ENCODE results near the gene RPS23. TPM values are rescaled to one million over a fixed set of nuclear protein-coding genes. Genes with fewer than 3 reads are reported as not detected.

RPS23 gene
- total and polyA plus RNA-seq, 2 of the 8 experiments (the other 6 are each of a cell fraction or from before 2014, with no cell fraction given): 2,559 to 4,867 TPM

DNA sequence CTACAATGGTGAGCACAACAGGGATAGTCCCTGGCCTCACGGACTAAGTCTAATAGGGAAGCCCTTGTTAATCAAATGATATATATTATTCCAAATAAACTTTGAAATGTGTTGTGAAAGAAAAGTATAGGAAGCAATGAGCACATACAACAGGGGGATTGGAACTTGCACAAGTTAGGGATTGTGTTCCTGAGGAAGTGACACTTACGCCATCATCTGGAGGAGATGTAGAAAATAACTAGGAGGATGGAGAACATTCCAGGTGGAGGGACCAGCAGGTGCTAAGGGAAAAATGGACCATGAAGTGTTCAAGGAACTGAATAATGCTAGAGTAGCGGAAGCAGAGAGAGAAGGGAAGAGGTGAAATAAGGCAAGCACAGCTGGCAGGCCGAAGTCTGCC is 18.8 kb upstream of the RPS23 start:
- no peak overlapping the region for H4K8ac ChIP-seq (ENCODE audit: extremely low read depth, insufficient read depth, low read length)
- H4K20me1 ChIP-seq (replicated peaks in 1 of 2; ENCODE audit: control insufficient read depth in 1 of 2, insufficient read depth in 2 of 2, low read length in 2 of 2): no peaks in the 10 kb centered on the region
- H3K9ac ChIP-seq (replicated peaks in 1 of 4; ENCODE audit: extremely low read depth in 1 of 4, low read depth in 3 of 4, low read length in 3 of 4): no peak overlapping the region
- CTCF ChIA-PET (ENCODE audit: partially characterized antibody): interaction anchor here (0.9 to 2.5 kb wide), 3 partner anchors 13 to 38 kb away, joined by 4 to 11 read pairs (median 6); no protein-coding TSS in a partner anchor
- H3K4me3 ChIP-seq (ENCODE audit: extremely low read depth in 1 of 4, insufficient read depth in 2 of 4, low read depth in 3 of 4, low read length in 4 of 4): no peak overlapping the region
- DNase-seq (ENCODE audit: low read depth in 1 of 2, low spot score in 2 of 2) (no peak), FAIRE-seq (peak; percentile 76)
- no peak overlapping the region for H3K4me2 ChIP-seq (ENCODE audit: insufficient read depth in 1 of 2, low read depth in 2 of 2, low read length in 2 of 2)
- no peak overlapping the region for H2AFZ ChIP-seq (ENCODE audit: low read length)
- no peak overlapping the region for H3K56ac ChIP-seq (replicated peaks; ENCODE audit: insufficient read length, low read depth, low read length)
- H3K18ac ChIP-seq (ENCODE audit: extremely low read depth, low read length): no peak overlapping the region
- no peak overlapping the region for H2BK5ac ChIP-seq (ENCODE audit: low read depth, low read length)
- H3K36me3 ChIP-seq (ENCODE audit: control insufficient read depth in 2 of 4, insufficient read depth in 4 of 4, low read length in 3 of 4): no peaks in the 10 kb centered on the region
- no peak overlapping the region for H3K4ac ChIP-seq (replicated peaks; ENCODE audit: insufficient read length, low read depth, low read length)
- H2BK120ac ChIP-seq (replicated peaks; ENCODE audit: low read depth, low read length): no peak overlapping the region
- no peaks in the 10 kb centered on the region; a peak in 1 of 7 replicates for H3K27me3 ChIP-seq (replicated peaks in 1 of 4; ENCODE audit: control insufficient read depth in 3 of 4, extremely low read depth in 1 of 4, insufficient read depth in 3 of 4, low read length in 3 of 4)
- H3K23me2 ChIP-seq (ENCODE audit: low read depth, low read length): 0 out of 2 replicates have a peak, but pooled peaks cover 2% of the 10 kb centered on the region
- H2BK12ac ChIP-seq (ENCODE audit: low read depth, low read length): no peak overlapping the region
- peaks cover 5 to 10% (median 7%) of the 10 kb centered on the region in 4 experiments; a peak in 6 of 7 replicates for H3K4me1 ChIP-seq (replicated peaks in 1 of 4; ENCODE audit: control insufficient read depth in 3 of 4, insufficient read depth in 4 of 4, low read length in 3 of 4)
- no peak overlapping the region for H3K27ac ChIP-seq (ENCODE audit: low read depth, low read length)
- WGBS, 2 experiments (ENCODE audit: extremely low coverage in 1 of 2, insufficient coverage in 1 of 2, insufficient read length in 1 of 2, insufficient replicate concordance in 2 of 2, low coverage in 1 of 2, low lambda C conversion rate in 2 of 2, missing lambda C conversion rate in 1 of 2): 68% methylated on average over 4 of the region's 4 CpGs; no CpG with 5 or more reads in 1 of the 2 experiments
- H2BK15ac ChIP-seq (ENCODE audit: low read length): no peak overlapping the region
- no peaks in the 10 kb centered on the region for H3K79me1 ChIP-seq (ENCODE audit: low read depth, low read length)
- H2AK5ac ChIP-seq (ENCODE audit: low read depth, low read length): no peak overlapping the region
- H3K79me2 ChIP-seq (ENCODE audit: control insufficient read depth in 1 of 2, insufficient read depth in 2 of 2, low read length in 2 of 2): no peaks in the 10 kb centered on the region
- no peak overlapping the region for H4K5ac ChIP-seq (ENCODE audit: insufficient read length, low read depth, low read length)
- POLR2A ChIA-PET (ENCODE audit: partially characterized antibody): interaction anchor here (7.6 kb wide), 1 partner anchor 18 kb away, joined by 120 read pairs; the partner anchor contains the start of gene RPS23
- no peak overlapping the region for H2BK20ac ChIP-seq (ENCODE audit: low read length)
- no peak overlapping the region for H3K14ac ChIP-seq (ENCODE audit: insufficient read length)
- TF ChIP-seq SRF (IDR thresholded peaks at IDR 0.05; ENCODE audit: low read depth, low read length): no peak
- TF ChIP-seq CHD1 (IDR thresholded peaks at IDR 0.05; ENCODE audit: low read depth, low read length): no peak
- TF ChIP-seq RAD21 (IDR thresholded peaks at IDR 0.05 in 1 of 2, conservative IDR thresholded peaks at IDR 0.05 in 1 of 2; ENCODE audit: low read depth in 2 of 2, low read length in 2 of 2): peak; percentile 59 to 72
- peak; percentile 81 for TF ChIP-seq TEAD4 (IDR thresholded peaks at IDR 0.05; ENCODE audit: low read depth, low read length)
- no peak for TF ChIP-seq HDAC2 (IDR thresholded peaks at IDR 0.05; ENCODE audit: borderline replicate concordance in 1 of 2, low read depth in 2 of 2, low read length in 2 of 2)
- TF ChIP-seq ZNF274 (IDR thresholded peaks at IDR 0.05; ENCODE audit: borderline replicate concordance, extremely low read depth, low read length): no peak
- TF ChIP-seq, protein P1, sequence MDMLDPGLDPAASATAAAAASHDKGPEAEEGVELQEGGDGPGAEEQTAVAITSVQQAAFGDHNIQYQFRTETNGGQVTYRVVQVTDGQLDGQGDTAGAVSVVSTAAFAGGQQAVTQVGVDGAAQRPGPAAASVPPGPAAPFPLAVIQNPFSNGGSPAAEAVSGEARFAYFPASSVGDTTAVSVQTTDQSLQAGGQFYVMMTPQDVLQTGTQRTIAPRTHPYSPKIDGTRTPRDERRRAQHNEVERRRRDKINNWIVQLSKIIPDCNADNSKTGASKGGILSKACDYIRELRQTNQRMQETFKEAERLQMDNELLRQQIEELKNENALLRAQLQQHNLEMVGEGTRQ (IDR thresholded peaks at IDR 0.05; ENCODE audit: low read length): no peak
- TF ChIP-seq JUND (IDR thresholded peaks at IDR 0.05; ENCODE audit: low read length): no peak
- TF ChIP-seq, protein P2, sequence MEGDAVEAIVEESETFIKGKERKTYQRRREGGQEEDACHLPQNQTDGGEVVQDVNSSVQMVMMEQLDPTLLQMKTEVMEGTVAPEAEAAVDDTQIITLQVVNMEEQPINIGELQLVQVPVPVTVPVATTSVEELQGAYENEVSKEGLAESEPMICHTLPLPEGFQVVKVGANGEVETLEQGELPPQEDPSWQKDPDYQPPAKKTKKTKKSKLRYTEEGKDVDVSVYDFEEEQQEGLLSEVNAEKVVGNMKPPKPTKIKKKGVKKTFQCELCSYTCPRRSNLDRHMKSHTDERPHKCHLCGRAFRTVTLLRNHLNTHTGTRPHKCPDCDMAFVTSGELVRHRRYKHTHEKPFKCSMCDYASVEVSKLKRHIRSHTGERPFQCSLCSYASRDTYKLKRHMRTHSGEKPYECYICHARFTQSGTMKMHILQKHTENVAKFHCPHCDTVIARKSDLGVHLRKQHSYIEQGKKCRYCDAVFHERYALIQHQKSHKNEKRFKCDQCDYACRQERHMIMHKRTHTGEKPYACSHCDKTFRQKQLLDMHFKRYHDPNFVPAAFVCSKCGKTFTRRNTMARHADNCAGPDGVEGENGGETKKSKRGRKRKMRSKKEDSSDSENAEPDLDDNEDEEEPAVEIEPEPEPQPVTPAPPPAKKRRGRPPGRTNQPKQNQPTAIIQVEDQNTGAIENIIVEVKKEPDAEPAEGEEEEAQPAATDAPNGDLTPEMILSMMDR (IDR thresholded peaks at IDR 0.05; ENCODE audit: control extremely low read depth in 1 of 3, insufficient read depth in 1 of 3, low read depth in 1 of 3, low read length in 3 of 3): peak in 2 of 3 experiments; percentile 42 to 43; a peak in 3 of 4 replicates
- H4K91ac ChIP-seq (replicated peaks; ENCODE audit: insufficient read length, low read length): no peak overlapping the region
- H3K23ac ChIP-seq (ENCODE audit: insufficient read length): no peak overlapping the region
- H3K9me3 ChIP-seq (ENCODE audit: insufficient read depth in 2 of 2, low read depth in 1 of 2, low read length in 1 of 2): no peaks in the 10 kb centered on the region
